Body of pancreas (tissue), 4 donors: ENCODE results near the gene NRN1L. TPM values are rescaled to one million over a fixed set of nuclear protein-coding genes. Genes with fewer than 3 reads are reported as not detected.
A peak's percentile ranks its signal among the peaks of the same experiment; 100 is the strongest.
"Not testable (repeated sequence)": the region's sequence is repeated elsewhere in the genome, so short reads cannot be mapped to it uniquely, and the experiment has no call there.

Experiments
- ATAC-seq: fragments of 150-250 bp; one replicate; pipeline ENCODE4 v1.9.1; 2016
- DNase-seq, 4 donors: peaks; one replicate each; pipeline ENCODE4 v3.0.0-alpha.2; 2019
- H3K27ac ChIP-seq, 4 donors: fragments of 200-600 bp; sonication (generic); 1 replicate in 3 of 4; 2 replicates in 1 of 4; pipeline versions ENCODE4 v1.5.1 to v1.6.1; 2016 to 2019; ENCODE audit warnings: mild to moderate bottlenecking in 1 of 4, mixed read lengths in 1 of 4, moderate library complexity in 1 of 4
- H3K27me3 ChIP-seq, 2 donors: fragments of 200-600 bp; sonication (generic); one replicate each; pipeline ENCODE4 v1.6.0; 2016; ENCODE audit warnings: mild to moderate bottlenecking in 1 of 2
- H3K36me3 ChIP-seq, 2 donors: fragments of 200-600 bp; sonication (generic); replicated peaks in 1 of 2; 2 replicates each; pipeline ENCODE4 v1.5.1; 2016; ENCODE audit warnings: low read depth in 2 of 2; ENCODE audit not compliant: insufficient read depth in 1 of 2
- H3K4me1 ChIP-seq: fragments of 200-600 bp; sonication (generic); one replicate; pipeline ENCODE4 v1.6.0; 2016
- H3K4me3 ChIP-seq, 2 donors: fragments of 200-600 bp; sonication (generic); 1 replicate in 1 of 2; 2 replicates in 1 of 2; pipeline ENCODE4 v1.5.1; 2016 to 2019
- H3K9me3 ChIP-seq, 3 donors: fragments of 200-600 bp; sonication (generic); 1 replicate in 2 of 3; 2 replicates in 1 of 3; pipeline ENCODE4 v1.5.1; 2016
- POLR2A ChIP-seq, 3 donors: fragments of 450-650 bp; IDR thresholded peaks; one replicate each; pipeline ENCODE4 v1.6.1; 2016; ENCODE audit warnings: antibody characterized with exemption in 3 of 3, mild to moderate bottlenecking in 2 of 3
- WGBS, 2 donors: methylation state at CpG; one replicate each; pipeline ENCODE4 v1.1.5; 2017; 5-methylcytosine and 5-hydroxymethylcytosine counted together
- intact Hi-C: fragments of 100-400 bp; cut with DNase I; formaldehyde crosslinking; loops from one replicate; pipeline ENCODE4 v1.15.1; 2023
- total RNA-seq, 2 donors: library from RNA; depleted of rRNA; stranded (reverse); fragments of >200 nt; gene quantifications; one replicate each; pipeline ENCODE4 v1.1.0, GENCODE V29; 2016
- TF ChIP-seq, protein P1 (sequence below), 7 experiments: fragments of 450-650 bp in 4 of 7; fragments of 200-600 bp in 3 of 7; sonication (generic) in 3 of 7; IDR thresholded peaks; one replicate each; pipeline ENCODE4 v1.5.1; 2016 to 2019; ENCODE audit warnings: antibody characterized with exemption in 7 of 7

NRN1L gene
- not detected for total RNA-seq

DNA sequence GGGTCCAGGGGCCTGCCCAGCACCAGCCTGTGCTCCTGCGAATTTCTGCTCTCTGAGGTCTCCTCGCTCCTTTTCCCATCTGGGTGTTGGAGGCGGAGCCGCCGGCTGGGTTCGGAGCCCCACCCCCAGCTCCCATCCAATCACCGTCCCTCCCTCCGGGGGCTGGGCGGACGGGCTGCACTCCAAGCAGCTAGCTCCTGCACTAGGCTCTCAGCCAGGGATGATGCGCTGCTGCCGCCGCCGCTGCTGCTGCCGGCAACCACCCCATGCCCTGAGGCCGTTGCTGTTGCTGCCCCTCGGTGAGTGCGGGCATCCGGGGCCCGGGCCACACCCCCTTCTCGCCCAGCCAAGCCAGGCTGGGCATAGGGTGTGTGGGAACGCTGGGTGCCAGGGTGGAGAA is at the start of gene NRN1L:
TSS of gene NRN1L (plus strand) at position 202 of the 400 bp plus-strand sequence. CDS start at position 221, 19 bp downstream.
- 51 to 85% methylated on average over 18 to 22 of the region's 22 CpGs for WGBS, 2 donors
- Histone ChIP-seq H3K27ac (no peak within 1 kb of the TSS), H3K4me1 (no peaks in the 10 kb centered on the region), H3K36me3 (peaks cover 5 to 24% of the 10 kb centered on the region in 2 donors), H3K9me3 (no peaks in the 10 kb centered on the region), H3K4me3 (no peak within 1 kb of the TSS), H3K27me3 (no peaks in the 10 kb centered on the region)
- no peak for TF ChIP-seq POLR2A (IDR thresholded peaks at IDR 0.05)
- TF ChIP-seq, protein P1, sequence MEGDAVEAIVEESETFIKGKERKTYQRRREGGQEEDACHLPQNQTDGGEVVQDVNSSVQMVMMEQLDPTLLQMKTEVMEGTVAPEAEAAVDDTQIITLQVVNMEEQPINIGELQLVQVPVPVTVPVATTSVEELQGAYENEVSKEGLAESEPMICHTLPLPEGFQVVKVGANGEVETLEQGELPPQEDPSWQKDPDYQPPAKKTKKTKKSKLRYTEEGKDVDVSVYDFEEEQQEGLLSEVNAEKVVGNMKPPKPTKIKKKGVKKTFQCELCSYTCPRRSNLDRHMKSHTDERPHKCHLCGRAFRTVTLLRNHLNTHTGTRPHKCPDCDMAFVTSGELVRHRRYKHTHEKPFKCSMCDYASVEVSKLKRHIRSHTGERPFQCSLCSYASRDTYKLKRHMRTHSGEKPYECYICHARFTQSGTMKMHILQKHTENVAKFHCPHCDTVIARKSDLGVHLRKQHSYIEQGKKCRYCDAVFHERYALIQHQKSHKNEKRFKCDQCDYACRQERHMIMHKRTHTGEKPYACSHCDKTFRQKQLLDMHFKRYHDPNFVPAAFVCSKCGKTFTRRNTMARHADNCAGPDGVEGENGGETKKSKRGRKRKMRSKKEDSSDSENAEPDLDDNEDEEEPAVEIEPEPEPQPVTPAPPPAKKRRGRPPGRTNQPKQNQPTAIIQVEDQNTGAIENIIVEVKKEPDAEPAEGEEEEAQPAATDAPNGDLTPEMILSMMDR (IDR thresholded peaks at IDR 0.05): no peak
- intact Hi-C loops: loop anchor here (5.0 kb wide), 1 partner anchor 38 kb away; no protein-coding TSS in a partner anchor
- ATAC-seq (peak; percentile 60), DNase-seq (peak; percentile 55 to 78 (median 71))

DNA sequence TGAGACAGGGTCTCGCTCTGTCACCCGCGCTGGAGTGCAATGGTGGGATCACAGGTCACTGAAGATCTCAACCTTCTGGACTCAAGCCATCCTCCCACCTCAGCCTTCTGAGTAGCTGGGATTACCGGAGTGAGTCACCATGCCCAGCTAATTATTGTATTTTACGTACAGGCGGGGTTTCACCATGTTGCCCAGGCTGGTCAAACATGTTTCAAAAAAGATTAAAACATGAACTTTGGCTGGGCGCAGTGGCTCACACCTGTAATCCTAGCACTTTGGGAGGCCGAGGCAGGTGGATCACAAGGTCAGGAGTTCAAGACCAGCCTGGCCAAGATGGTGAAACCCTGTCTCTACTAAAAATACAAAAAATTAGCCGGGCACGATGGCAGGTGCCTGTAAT is 47.5 kb upstream of the NRN1L start:
- WGBS, 2 donors: 82 to 89% methylated on average over 10 of the region's 10 CpGs
- DNase-seq, H3K9me3 ChIP-seq, H3K27me3 ChIP-seq, intact Hi-C loops, H3K27ac ChIP-seq, H3K4me3 ChIP-seq, H3K36me3 ChIP-seq, ATAC-seq: not testable (repeated sequence)
- peaks cover 22% of the 10 kb centered on the region for H3K4me1 ChIP-seq

DNA sequence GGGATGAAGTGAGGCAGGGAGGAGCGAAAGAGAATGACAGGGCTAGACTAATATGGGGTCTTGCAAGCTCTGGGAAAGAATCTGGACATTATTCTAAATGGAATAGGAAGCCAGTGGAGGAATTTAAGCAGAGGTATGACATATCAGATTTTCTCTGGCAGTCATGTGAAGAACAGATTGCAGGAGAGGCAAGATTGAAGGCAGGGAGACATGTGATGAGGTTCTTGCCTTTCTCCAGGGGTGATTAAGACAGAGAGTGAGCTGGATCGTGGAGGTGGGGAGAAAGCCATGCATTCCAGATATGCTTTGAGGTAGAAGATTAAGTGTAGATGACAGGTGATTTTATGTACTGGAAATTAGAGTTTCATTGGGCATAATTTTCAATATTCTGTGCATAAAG is 46.9 kb upstream of the NRN1L start:
- 76 to 91% methylated on average over 2 of the region's 2 CpGs for WGBS, 2 donors
- TF ChIP-seq POLR2A (IDR thresholded peaks at IDR 0.05): no peak
- TF ChIP-seq, protein P1 (IDR thresholded peaks at IDR 0.05): no peak
- ATAC-seq (no peak), DNase-seq (no peak)
- intact Hi-C loops: no loop called here
- Histone ChIP-seq H3K27ac (no peak overlapping the region), H3K9me3 (no peaks in the 10 kb centered on the region), H3K36me3 (no peaks in the 10 kb centered on the region), H3K27me3 (no peaks in the 10 kb centered on the region), H3K4me1 (peaks cover 20% of the 10 kb centered on the region), H3K4me3 (no peak overlapping the region)

DNA sequence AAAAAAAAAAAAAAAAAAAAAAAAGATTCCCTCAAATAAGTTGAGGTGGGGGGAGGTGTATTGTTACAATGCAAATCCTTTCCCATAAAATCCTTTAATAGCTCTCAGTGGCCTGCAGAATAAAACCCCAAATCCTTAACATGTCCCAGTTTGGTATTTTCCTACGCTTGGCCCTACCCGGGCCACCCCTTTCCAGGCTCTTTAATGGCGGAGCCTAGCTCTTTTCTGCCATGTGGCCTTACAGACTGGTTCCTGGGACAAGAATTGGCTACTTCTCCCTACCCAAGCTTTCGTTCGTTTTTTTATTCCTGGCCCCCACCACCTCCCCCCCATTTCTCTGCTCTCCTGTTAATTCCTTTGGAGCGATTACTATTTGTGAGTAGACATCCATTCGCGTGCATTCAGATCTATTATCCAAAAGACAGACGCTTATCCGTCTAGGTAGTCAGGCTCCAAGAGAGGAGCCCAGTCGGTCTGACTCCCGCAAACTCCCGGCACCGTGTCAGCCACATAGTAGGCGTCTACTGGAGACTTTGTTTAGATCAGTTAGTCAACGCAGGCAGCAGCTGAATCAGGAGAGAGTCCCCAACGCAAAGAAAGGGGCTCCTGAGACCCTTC is 43.4 kb upstream of the NRN1L start:
- intact Hi-C loops: no loop called here
- Histone ChIP-seq H3K27ac (peak overlapping the region; percentile 96 to 99 (median 98)), H3K36me3 (no peaks in the 10 kb centered on the region), H3K4me3 (no peak overlapping the region), H3K27me3 (no peaks in the 10 kb centered on the region), H3K9me3 (no peaks in the 10 kb centered on the region), H3K4me1 (peaks cover 42% of the 10 kb centered on the region)
- DNase-seq (no peak), ATAC-seq (no peak)
- 44 to 66% methylated on average over 9 to 17 of the region's 17 CpGs for WGBS, 2 donors
- TF ChIP-seq, protein P1 (IDR thresholded peaks at IDR 0.05): no peak
- no peak for TF ChIP-seq POLR2A (IDR thresholded peaks at IDR 0.05)

DNA sequence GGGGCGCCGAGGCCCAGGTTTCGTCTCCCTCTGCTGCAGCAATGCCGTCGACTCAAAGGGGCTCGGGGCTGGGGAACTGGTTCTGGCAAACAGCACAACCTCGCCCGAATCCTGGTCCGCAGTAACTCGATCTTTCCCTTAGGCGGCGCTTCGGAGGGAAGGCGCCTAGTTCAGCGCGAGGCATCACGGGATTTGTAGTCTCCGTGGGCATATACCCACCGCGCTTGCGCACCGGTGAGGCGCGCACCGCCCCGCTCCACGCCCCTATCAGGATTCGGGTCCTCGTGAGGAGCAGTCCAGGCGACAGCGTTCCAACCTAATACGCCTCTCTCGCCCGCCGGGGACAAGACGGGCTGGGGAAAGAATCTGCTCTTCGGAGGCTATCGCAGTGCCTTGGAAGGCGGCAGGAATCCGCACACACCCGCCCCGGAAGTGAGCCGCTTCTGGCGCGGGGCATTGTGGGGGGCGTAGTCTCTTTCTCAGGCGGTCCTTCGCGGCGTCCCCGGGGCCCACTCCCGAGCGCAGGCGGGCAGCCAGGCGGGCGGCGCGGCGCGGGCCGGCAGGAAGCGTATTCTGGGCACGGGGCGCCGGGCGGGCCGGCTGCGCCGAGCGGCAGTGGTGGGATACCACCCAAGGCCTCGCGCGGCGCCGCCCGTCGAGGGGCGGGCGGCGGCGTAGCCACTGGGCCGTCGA is 42.7 kb upstream of the NRN1L start, which contains the start of gene THAP11:
TSS of gene THAP11 (plus strand) at position 505 of the 693 bp plus-strand sequence. CDS start 235 bp downstream, outside the sequence.
- peak; percentile 37 to 50 (median 41) for TF ChIP-seq POLR2A (IDR thresholded peaks at IDR 0.05)
- TF ChIP-seq, protein P1 (IDR thresholded peaks at IDR 0.05): peak; percentile 65 to 97 (median 94)
- Histone ChIP-seq H3K9me3 (no peaks in the 10 kb centered on the region), H3K27ac (peak within 1 kb of the TSS; percentile 96 to 99 (median 98)), H3K27me3 (no peaks in the 10 kb centered on the region), H3K36me3 (no peaks in the 10 kb centered on the region), H3K4me3 (peak within 1 kb of the TSS; percentile 25 to 94), H3K4me1 (peaks cover 42% of the 10 kb centered on the region)
- ATAC-seq (peak; percentile 79), DNase-seq (peak; percentile 95 to 96 (median 96))
- 0 to 6% methylated on average over 7 to 53 of the region's 83 CpGs for WGBS, 2 donors
- intact Hi-C loops: no loop called here
